ENCODE results near the gene NSF.

NSF gene

GRCh38 chr17:46793541-46793940 lies 203.1 kb downstream of the NSF start:
- no peak overlapping the region for H3K4me3 ChIP-seq (ENCODE audit: low read length)
- no peak for TF ChIP-seq ZNF274 (IDR thresholded peaks at IDR 0.05; ENCODE audit: low read depth, low read length)

- H3K4me3 ChIP-seq (ENCODE audit: low read length) = no peak overlapping the region
- TF ChIP-seq ZNF274 (IDR thresholded peaks at IDR 0.05; ENCODE audit: low read depth, low read length) = no peak
Measured at GRCh38 chr17:46794318-46794717, 203.8 kb downstream of the NSF start.

GRCh38 chr17:46795379-46795952 lies 205.0 kb downstream of the NSF start:
- H3K4me3 ChIP-seq (ENCODE audit: low read length) = no peak overlapping the region
- no peak for TF ChIP-seq ZNF274 (IDR thresholded peaks at IDR 0.05; ENCODE audit: low read depth, low read length)

GRCh38 chr17:46796084-46796483 lies 205.6 kb downstream of the NSF start:
- no peak overlapping the region for H3K4me3 ChIP-seq (ENCODE audit: low read length)
- TF ChIP-seq ZNF274 (IDR thresholded peaks at IDR 0.05; ENCODE audit: low read depth, low read length) = no peak

- no peak for TF ChIP-seq ZNF274 (IDR thresholded peaks at IDR 0.05; ENCODE audit: low read depth, low read length)
- no peak overlapping the region for H3K4me3 ChIP-seq (ENCODE audit: low read length)
Measured at GRCh38 chr17:46796524-46796923, 206.1 kb downstream of the NSF start.

- no peak overlapping the region for H3K4me3 ChIP-seq (ENCODE audit: low read length)
- no peak for TF ChIP-seq ZNF274 (IDR thresholded peaks at IDR 0.05; ENCODE audit: low read depth, low read length)
Measured at GRCh38 chr17:46796956-46797530, 206.6 kb downstream of the NSF start.

GRCh38 chr17:46800573-46800972 lies 210.1 kb downstream of the NSF start:
- H3K4me3 ChIP-seq (ENCODE audit: low read length) = no peak overlapping the region
- TF ChIP-seq ZNF274 (IDR thresholded peaks at IDR 0.05; ENCODE audit: low read depth, low read length) = no peak

- no peak overlapping the region for H3K4me3 ChIP-seq (ENCODE audit: low read length)
- TF ChIP-seq ZNF274 (IDR thresholded peaks at IDR 0.05; ENCODE audit: low read depth, low read length) = no peak
Measured at GRCh38 chr17:46802800-46803199, 212.3 kb downstream of the NSF start.

GRCh38 chr17:46803544-46803943 lies 213.1 kb downstream of the NSF start:
- H3K4me3 ChIP-seq (ENCODE audit: low read length) = no peak overlapping the region
- TF ChIP-seq ZNF274 (IDR thresholded peaks at IDR 0.05; ENCODE audit: low read depth, low read length) = no peak

GRCh38 chr17:46805771-46806170 lies 215.3 kb downstream of the NSF start:
- no peak for TF ChIP-seq ZNF274 (IDR thresholded peaks at IDR 0.05; ENCODE audit: low read depth, low read length)
- H3K4me3 ChIP-seq (ENCODE audit: low read length) = no peak overlapping the region
